Activated CD4-positive, alpha-beta T cell treated with anti-CD3 and anti-CD28 coated beads, Interleukin-2, Interleukin-6, amounts not matched to agents 100 ng/mL and 50 ng/mL, durations not matched to agents 16 hours and 8 hours (primary cell): ENCODE measurements around the gene MARCHF2.

Source experiments
- DNase-seq: peaks from one replicate; pipeline ENCODE4 v3.0.0-alpha.2; 2020

MARCHF2 gene

DNA sequence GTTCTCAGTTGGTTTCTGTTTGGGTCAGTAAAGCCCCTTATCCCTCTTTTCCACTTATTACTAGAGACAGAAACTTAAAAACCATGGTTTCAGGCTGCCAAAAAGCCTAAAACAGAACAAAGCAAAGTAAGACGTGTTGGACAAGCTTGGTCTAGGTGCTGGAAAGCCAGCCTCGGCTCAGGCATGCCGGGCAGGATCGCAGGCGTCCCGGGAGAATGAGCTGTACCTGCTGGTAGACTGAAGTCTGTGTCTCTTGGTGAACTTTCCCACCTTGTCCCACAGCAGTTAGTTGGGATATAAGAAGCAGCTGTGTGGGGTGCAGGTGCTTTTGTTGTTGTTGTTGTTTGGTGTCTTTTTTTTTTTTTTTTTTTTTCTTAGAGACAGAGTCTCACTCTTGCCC lies 68.5 kb downstream of the MARCHF2 start:
- DNase-seq = no peak

- no peak for DNase-seq
Observed at GRCh38 chr19:8482696-8483095, 69.6 kb downstream of the MARCHF2 start.

- DNase-seq = no peak
Observed at GRCh38 chr19:8483165-8483564, 70.1 kb downstream of the MARCHF2 start.

DNA sequence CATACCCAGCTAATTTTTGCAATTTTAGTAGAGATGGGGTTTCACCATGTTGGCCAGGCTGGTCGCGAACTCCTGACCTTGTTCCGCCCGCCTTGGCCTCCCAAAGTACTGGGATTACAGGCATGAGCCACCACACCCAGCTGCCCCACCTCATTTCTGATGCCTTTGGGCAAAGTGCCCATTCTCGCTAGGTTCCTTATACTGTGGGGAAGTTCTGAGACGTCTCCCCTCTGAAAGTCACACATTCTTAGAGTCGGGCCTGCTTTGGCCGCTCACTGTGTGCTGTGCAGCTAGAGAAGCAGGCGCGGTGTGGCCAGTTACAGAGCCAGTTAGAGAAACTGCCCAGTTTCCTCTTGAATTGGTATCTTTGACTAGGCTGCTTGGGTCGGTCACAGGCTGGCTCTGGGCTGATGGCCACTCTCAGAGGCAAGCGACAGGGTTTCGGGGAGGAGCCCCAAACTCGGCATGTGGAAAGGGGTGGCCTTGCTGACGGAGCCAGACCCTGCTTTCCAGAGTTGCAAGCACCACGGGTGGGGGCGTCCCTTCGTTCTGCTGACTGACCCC lies 71.3 kb downstream of the MARCHF2 start:
- no peak for DNase-seq

GRCh38 chr19:8485561-8486371 lies 72.7 kb downstream of the MARCHF2 start:
- no peak for DNase-seq

DNA sequence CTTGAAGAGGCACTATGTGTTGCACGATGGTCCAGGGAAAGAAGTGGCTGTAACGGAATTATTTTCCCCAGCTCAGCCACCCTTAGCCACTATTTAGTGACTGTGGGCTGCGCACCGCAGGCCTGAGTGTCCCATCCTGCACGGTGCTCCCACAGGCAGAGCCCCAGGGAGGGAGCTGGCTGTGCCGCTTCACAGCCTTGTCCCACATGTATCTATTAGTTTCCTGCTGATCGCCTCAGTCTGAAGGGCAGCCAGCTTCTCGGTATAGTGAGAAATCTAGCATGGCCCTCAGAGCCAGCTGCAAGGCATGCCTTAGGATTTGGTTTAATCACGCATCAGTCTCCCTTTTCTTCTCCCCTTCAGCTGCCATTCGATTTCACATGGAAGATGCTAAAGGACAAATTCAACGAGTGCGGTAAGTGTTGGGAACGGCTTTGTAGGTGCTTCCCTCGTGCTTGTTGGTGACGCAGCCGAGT lies 73.6 kb downstream of the MARCHF2 start:
- DNase-seq = no peak

DNA sequence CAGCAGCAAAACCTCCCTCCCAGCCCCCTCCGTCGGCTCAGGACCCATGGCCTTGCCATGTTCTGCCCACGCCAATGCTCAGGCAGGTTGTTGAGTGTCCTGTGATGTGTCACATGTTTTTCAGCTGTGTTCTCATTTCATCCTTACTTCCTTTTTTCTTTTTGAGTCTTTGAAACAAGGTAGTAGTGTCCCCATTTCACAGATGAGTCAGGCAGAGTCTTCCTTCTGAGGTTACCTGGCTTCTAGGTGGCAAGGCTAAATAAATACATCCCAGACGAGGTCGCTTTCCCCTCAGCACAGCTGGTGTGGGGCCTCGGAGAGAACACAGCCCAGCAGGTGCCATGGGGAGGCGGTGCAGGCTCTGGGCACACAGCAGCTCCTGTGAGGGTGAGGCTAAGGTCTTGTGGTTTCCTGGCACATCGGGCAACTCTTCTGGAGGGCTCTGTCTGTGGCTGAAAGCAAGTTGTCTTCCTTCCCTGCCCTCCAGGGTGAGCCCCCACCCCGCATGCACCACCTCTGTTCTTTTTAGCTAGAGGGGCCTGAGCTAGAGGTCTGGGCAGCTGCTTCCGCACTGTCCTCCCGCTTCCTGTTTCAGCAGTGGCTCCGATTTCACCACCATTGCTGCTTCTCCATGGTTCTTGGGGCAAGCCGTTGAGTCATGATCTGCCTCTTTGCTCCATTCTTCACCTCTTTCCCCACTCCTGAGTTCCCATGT lies 74.2 kb downstream of the MARCHF2 start:
- peak; percentile 70 for DNase-seq

- no peak for DNase-seq
Observed at GRCh38 chr19:8488365-8488764, 75.3 kb downstream of the MARCHF2 start.
